ENCODE data around the gene GPATCH3. TPM values are rescaled to one million over a fixed set of nuclear protein-coding genes. Genes with fewer than 3 reads are reported as not detected.

Gene GPATCH3
- total RNA-seq, 1 experiment from 2014 or later, result 14.8 TPM

GRCh38 chr1:26922431-26922729 lies 22.1 kb upstream of the GPATCH3 start:
- DNase-seq (ENCODE audit: low read depth, low spot score) (no peak), ATAC-seq (no peak)
- peaks cover 13 to 29% of the 10 kb centered on the region in 2 experiments for H3K36me3 ChIP-seq (ENCODE audit: control insufficient read depth in 1 of 2, insufficient read depth in 2 of 2, low read length in 2 of 2)
- no peaks in the 10 kb centered on the region for H3K9me2 ChIP-seq (ENCODE audit: insufficient read depth)
- ChIA-PET CTCF (no interaction called here), RAD21 (ENCODE audit: low non-redundant PET in 1 of 2, low total read pairs in 2 of 2, uncharacterized antibody in 2 of 2, unreplicated experiment in 2 of 2) (no interaction called here), POLR2A (no interaction called here)
- peaks cover 9 to 26% of the 10 kb centered on the region in 2 experiments; a peak in 3 of 4 replicates for H3K4me1 ChIP-seq (ENCODE audit: control insufficient read depth in 1 of 2, insufficient read depth in 2 of 2, low read length in 2 of 2)
- no peaks in the 10 kb centered on the region for H3K9me3 ChIP-seq (ENCODE audit: control insufficient read depth in 1 of 2, insufficient read depth in 1 of 2, low read depth in 1 of 2, low read length in 2 of 2)
- intact Hi-C loops (cut with micrococcal nuclease), result no loop called here
- H3K9ac ChIP-seq (ENCODE audit: low read length), result peak overlapping the region; percentile 99
- peak overlapping the region; percentile 98 for H3K4me2 ChIP-seq (ENCODE audit: low read length)
- H4K20me1 ChIP-seq (ENCODE audit: insufficient read depth), result peaks cover 6% of the 10 kb centered on the region; the same call in 1 of the 2 replicates
- H3K27me3 ChIP-seq (ENCODE audit: insufficient read depth, low read length), result no peaks in the 10 kb centered on the region
- peaks cover 58% of the 10 kb centered on the region for H3K79me2 ChIP-seq (ENCODE audit: insufficient read depth, low read length)
- TF ChIP-seq CBX3 (IDR thresholded peaks at IDR 0.05; ENCODE audit: low read depth) (no peak), EZH2 (IDR thresholded peaks at IDR 0.05) (no peak), SP1 (IDR thresholded peaks at IDR 0.05; ENCODE audit: low read depth) (no peak), ELF1 (IDR thresholded peaks at IDR 0.05; ENCODE audit: borderline replicate concordance, low read depth) (no peak), EZH2phosphoT487 (IDR thresholded peaks at IDR 0.05; ENCODE audit: borderline replicate concordance) (no peak), ZNF274 (IDR thresholded peaks at IDR 0.05; ENCODE audit: low read depth, low read length) (no peak), SIN3A (IDR thresholded peaks at IDR 0.05; ENCODE audit: low read depth) (no peak)
- peak overlapping the region; percentile 94 to 96 for H3K4me3 ChIP-seq (replicated peaks in 1 of 2; ENCODE audit: low read depth in 1 of 2, low read length in 2 of 2)
- no peak overlapping the region for H2AFZ ChIP-seq (ENCODE audit: low read depth, low read length, poor library complexity, severe bottlenecking)
- TSS peak; percentile 59 for BruUV-seq (replicated peaks)
- H3K27ac ChIP-seq (ENCODE audit: low read depth, low read length), result peak overlapping the region; percentile 92

DNA sequence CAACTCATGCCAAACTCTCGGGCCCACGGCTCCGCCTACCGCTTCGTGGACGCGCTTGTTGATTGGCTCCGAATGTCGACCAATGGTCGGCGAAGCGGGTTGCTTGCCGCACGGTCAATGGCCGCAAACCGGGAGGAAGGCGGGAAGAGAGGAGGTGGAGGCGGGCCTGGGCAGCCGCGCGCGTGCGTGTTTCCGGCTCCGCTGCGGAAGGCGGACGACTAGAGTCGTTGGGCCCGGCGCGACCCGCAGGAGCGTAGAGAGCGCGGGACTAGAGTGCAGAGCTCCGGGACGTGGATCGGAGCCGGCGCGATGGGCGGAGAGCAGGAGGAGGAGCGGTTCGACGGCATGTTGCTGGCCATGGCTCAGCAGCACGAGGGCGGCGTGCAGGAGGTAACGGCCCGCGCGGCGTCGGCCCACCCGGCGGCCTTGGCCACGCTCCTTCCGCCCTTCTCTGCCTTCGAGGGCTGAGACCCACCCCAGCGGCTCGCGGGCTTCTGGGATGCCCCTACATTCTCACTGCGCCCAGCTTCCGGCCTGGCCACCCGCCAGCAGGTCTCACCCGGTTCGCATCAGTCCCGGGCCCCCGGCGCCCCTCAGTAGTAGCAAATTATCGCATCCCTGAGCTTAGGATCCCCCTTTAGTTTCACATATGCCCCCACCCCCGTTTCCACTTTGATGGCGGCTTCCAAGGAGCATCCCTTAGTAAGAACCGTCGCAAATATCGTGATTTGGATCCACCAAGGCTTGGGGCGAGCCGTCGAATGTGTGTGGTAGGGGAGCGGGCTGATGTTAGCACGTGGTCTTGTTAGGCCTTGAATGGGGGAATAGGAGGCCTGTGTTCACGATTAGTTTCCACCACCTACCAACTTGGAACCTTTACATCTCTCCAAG lies 21.5 kb upstream of the GPATCH3 start, which contains the start of gene NUDC:
TSS of gene NUDC (plus strand) at position 204 of the 891 bp plus-strand sequence. CDS start at position 310, 106 bp downstream.
- Histone ChIP-seq H3K27ac (ENCODE audit: low read depth, low read length) (peak within 1 kb of the TSS; percentile 92), H3K9me3 (ENCODE audit: control insufficient read depth in 1 of 2, insufficient read depth in 1 of 2, low read depth in 1 of 2, low read length in 2 of 2) (no peaks in the 10 kb centered on the region), H3K36me3 (ENCODE audit: control insufficient read depth in 1 of 2, insufficient read depth in 2 of 2, low read length in 2 of 2) (peaks cover 13 to 25% of the 10 kb centered on the region in 2 experiments), H3K4me2 (ENCODE audit: low read length) (peak within 1 kb of the TSS; percentile 98), H3K4me3 (replicated peaks in 1 of 2; ENCODE audit: low read depth in 1 of 2, low read length in 2 of 2) (peak within 1 kb of the TSS; percentile 94 to 96), H3K9me2 (ENCODE audit: insufficient read depth) (no peaks in the 10 kb centered on the region), H2AFZ (ENCODE audit: low read depth, low read length, poor library complexity, severe bottlenecking) (peak within 1 kb of the TSS; percentile 87), H3K4me1 (ENCODE audit: control insufficient read depth in 1 of 2, insufficient read depth in 2 of 2, low read length in 2 of 2) (peaks cover 9 to 26% of the 10 kb centered on the region in 2 experiments; a peak in 3 of 4 replicates), H3K79me2 (ENCODE audit: insufficient read depth, low read length) (peaks cover 52% of the 10 kb centered on the region), H3K27me3 (ENCODE audit: insufficient read depth, low read length) (no peaks in the 10 kb centered on the region), H4K20me1 (ENCODE audit: insufficient read depth) (peaks cover 6% of the 10 kb centered on the region; the same call in 1 of the 2 replicates), H3K9ac (ENCODE audit: low read length) (peak within 1 kb of the TSS; percentile 99)
- ChIA-PET RAD21 (ENCODE audit: low non-redundant PET in 1 of 2, low total read pairs in 2 of 2, uncharacterized antibody in 2 of 2, unreplicated experiment in 2 of 2) (no interaction called here), POLR2A (interaction anchor here (0.9 to 1.1 kb wide), 2 partner anchors 57 to 72 kb away, joined by 3 read pairs; partner anchors contain the start of gene TRNP1), CTCF (interaction anchor here (0.5 kb wide), 1 partner anchor 449 kb away, joined by 3 read pairs; the partner anchor contains the start of gene HMGN2)
- intact Hi-C loops (cut with micrococcal nuclease), result no loop called here
- no TSS peak for BruUV-seq (replicated peaks)
- TF ChIP-seq YY1 (IDR thresholded peaks at IDR 0.05; ENCODE audit: extremely low read depth, insufficient replicate concordance, low read depth, low read length), result no peak
- peak; percentile 89 for TF ChIP-seq POLR2A (IDR thresholded peaks at IDR 0.05; ENCODE audit: borderline replicate concordance, extremely low read depth, insufficient read depth, insufficient read length)
- peak; percentile 88 for TF ChIP-seq POLR2AphosphoS5 (IDR thresholded peaks at IDR 0.05; ENCODE audit: low read depth, low read length)
- peak; percentile 86 for TF ChIP-seq SIN3A (IDR thresholded peaks at IDR 0.05; ENCODE audit: low read depth)
- TF ChIP-seq ZFX (IDR thresholded peaks at IDR 0.05), result peak; percentile 92
- TF ChIP-seq, protein P1, sequence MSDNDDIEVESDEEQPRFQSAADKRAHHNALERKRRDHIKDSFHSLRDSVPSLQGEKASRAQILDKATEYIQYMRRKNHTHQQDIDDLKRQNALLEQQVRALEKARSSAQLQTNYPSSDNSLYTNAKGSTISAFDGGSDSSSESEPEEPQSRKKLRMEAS (IDR thresholded peaks at IDR 0.05), result peak; percentile 92
- TF ChIP-seq SP1 (IDR thresholded peaks at IDR 0.05; ENCODE audit: low read depth), result peak; percentile 78
- TF ChIP-seq ATF3 (IDR thresholded peaks at IDR 0.05), result no peak
- ATAC-seq, result peak; percentile 97
- peak; percentile 92 for DNase-seq (ENCODE audit: low read depth, low spot score)

Data from HCT116 (cell line).